HG03095 (cell line): ENCODE data around the gene AGAP1.

ENCODE experiments used
- ATAC-seq: cut with Tn5 transposase; IDR thresholded peaks from one replicate; pipeline ENCODE4 v1.9.1; 2021; ENCODE audit warnings: moderate library complexity; ENCODE audit not compliant: unreplicated experiment

AGAP1 gene

DNA sequence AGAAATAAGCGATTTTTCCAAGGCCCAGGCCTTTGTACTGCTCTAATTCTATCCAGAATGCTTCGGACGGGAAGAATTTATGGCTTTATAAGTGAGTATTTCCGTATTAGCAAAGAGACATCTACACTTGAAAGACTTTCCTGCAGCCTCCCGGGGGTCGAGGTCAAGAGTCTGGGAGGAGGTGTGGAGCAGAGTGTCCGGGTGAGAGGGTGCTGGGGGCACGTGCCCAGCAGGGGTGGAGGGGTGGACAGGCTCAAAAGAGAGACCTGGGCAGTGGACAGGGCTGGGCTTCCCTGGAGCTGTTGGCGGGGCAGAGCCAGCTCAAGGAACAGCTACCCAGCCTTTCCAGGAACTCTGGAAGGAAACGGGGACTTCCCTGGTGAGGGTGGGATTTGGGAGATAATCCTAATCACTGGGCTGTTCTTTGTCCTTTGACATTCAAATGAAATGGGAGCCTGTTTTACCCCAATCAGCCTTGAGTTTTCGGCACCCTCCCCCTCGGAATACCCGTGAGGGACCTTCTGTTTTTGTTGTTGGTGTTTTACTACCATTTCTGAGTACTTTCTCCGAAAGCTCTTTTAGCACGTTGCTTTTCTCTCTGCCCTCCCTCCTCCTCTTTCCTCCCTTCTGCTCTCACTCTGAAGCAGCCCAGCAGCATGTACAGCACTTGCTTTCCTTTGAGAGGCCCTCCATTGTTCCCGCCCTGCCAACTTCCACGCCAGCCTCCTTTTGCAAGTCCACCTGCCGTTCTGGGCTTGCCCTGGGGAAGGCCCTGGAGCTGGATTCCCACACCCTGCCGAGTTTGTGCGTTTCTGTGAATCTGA is 164.7 kb downstream of the AGAP1 start:
- no peak for ATAC-seq

DNA sequence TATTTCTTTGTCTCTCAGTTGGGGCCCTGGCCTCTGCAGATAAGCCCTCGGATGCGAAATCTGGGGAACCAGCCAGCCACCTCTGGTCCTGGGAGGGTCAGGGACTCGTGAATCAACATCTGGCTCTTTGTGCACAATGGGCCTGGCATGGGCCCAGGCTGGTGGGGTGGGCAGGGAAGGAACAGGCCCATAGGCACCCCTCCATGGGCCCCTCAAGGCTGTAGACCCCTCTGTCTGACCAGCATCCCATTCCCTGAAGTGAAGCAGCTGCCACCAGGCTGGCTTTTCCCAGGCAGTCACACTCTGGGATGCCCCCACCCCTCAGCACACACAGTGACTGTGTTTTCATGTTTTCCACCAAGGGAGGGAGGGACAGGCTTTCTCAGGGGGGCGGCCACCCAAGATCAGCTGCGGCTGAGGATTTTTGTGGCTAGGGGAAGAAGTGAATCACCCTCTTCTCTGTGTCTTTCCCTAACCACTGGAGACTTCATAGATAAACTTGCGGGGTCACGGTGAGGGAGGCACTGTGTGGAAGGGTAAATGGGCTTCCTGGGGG is 166.0 kb downstream of the AGAP1 start:
- ATAC-seq, result no peak

DNA sequence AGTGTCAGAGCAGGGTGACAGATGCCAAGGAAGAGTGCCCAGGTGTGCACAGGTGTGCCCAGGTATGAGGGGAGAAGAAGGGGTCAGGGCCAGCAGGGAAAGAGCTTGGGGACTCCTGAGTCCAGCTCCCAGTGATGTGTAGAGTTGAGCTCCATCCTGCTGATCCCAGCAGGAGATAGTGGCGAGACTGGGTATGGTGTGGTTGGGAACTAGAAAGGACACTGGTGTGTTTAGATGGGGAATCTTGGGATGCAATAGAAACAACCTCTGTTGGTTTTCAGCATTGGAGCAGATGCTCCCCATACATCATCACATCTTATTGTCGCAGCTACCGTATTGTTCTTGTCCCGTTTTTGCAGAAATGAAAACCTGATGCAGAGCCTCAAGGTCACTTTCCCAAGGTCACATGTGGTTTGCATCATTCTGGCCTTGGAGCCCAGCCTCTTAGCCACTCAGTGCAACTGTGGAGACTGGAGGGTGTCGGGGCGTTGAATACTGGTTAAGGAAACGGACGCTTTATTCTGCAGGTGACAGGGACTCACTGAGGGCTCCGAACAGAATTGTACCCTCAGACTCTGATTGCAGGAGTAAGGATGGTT is 166.7 kb downstream of the AGAP1 start:
- ATAC-seq, result no peak

DNA sequence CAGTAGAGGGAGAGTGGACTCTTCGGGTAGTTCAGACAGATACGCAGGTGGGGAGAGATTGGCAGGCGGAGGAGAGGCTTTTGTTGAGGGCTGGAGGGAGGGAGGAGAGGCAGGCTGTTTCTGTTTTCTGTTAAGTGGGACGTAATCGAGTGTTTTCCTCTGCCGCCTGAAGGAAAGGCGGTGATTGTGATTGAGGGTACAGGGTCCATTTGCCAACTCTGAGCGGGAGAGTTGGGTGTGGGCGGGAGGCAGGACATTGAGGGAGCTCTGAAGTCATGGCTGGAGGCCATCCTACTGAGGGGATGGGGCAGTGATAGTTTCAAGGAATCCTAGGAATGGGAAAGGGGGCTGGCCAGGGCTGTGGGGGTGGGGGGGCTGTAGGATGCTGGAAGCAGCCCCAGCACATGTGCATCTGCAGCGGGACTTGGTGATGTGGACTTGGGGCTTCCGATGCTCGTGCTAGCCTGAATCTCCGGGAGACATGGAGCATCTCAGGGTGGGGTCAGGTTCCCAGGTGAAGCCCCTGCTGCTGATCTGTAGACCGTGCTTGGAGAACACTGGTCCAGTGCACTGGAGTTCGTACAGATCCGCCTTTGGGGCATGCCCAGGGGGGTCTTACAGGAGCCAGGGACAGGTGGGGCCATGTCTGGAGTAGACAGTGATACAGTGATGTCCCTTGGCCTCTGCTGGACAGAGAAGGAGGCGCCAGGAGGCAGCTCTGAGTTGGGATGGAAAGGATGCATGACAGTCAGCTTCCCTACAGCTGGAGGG is 167.5 kb downstream of the AGAP1 start:
- ATAC-seq, result no peak

DNA sequence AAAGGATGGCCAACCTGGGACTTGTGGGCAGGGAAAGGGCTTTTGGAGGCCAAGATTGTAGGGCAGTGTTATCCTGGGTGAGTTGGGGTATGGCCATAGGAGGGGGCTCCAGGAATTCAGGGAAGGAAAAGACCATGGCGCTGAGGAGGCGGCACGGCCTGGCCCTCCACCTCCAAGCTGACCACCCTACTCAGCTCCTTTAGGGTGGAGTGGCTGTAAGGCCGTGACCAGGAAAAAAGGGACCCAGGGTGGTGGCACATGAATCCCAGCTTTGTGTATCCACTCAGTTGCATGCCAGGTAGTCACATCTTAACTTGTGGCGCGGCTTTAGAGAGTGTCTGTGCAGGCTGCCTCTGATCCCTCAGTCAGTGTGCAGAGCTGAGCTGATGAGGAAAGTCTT is 168.1 kb downstream of the AGAP1 start:
- ATAC-seq, result no peak

DNA sequence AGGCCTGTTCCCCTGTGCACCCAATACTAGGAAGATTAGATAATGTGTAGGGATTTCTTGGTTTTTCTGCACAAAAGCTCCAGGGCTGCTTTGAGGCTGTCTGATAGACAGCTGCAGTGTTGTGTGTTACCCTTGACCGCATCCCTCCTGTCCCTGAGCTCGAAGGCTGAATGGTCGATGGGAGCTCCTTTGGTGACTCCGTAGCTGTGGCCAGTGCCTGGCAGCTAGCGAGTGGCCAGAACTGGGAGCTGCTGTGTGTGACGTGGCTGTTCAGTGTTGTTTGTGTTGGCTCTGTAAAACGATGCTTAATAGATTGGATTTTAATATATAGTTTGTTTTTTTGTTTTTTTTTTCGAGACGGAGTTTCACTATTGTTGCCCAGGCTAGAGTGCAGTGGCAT is 170.0 kb downstream of the AGAP1 start:
- ATAC-seq, result no peak

DNA sequence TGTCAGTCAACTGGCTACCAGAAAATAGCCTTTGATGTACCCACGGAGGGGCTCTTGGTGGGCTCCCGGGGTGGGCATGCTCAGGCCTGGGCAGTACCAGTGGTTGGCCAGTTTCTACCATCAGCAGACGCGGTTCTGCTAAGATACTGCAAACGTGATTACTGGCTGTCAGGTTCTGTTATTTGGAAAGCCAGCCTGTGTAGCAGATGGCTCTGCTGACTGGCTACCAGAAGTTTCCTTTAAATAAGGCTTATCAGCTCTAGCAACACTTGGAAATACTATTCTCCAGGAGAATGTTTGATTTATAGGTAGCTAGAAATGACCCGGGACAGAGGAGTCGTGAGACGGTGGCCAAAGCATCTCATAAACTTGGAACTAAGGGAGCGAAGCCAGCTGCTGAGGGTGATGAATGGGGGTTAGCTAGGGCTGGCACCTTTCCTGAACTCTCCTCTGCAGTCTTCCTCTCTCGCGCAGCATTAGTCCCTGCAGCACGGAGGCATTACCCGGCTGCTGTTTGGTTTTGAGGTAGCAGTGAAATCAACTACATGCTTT is 171.9 kb downstream of the AGAP1 start:
- no peak for ATAC-seq

DNA sequence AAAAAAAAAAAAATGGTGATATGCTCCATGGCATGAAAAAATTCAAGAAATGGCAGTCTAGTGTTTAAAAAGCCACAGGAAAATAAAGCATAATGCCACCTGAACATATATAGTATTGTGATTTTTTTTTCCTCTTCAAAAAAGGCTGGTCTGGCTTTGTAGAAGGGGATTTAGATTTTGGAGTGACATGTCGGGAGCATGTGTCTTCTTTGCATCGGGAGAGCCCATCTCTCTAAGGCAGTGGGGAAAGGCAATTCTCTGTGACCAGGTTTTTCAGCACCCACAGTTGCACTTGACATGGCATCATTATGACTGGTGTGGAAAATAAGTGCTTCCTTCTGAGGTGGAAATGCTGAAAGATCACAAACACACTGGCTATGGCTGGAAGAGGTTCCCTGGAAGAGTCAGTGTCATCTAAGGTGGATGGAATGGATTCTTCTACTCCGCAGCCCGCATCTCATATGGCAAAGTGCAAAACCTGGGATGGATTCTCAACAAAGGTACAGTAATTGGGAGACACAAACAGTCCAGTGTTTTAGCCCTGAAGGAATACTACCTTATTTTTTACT is 172.5 kb downstream of the AGAP1 start:
- ATAC-seq, result no peak

DNA sequence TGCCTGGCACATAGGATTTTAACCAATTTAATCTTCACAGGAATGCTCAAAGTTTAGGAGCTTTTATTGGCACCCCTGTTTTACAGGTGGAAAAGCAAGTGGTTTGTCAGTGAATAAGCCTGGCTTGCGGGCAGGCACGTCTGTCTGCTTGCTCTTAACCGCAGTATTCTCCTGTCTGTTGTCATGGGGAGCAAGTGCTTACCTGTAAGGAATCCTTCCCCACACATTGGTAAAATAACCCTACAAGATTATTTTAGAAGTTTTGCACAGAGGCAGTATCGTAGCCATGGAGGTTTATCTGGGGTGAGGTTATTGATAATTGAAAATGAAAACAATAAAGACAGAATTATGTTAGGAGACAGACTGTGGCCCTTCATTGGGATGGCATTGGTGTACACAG is 174.9 kb downstream of the AGAP1 start:
- ATAC-seq, result no peak

DNA sequence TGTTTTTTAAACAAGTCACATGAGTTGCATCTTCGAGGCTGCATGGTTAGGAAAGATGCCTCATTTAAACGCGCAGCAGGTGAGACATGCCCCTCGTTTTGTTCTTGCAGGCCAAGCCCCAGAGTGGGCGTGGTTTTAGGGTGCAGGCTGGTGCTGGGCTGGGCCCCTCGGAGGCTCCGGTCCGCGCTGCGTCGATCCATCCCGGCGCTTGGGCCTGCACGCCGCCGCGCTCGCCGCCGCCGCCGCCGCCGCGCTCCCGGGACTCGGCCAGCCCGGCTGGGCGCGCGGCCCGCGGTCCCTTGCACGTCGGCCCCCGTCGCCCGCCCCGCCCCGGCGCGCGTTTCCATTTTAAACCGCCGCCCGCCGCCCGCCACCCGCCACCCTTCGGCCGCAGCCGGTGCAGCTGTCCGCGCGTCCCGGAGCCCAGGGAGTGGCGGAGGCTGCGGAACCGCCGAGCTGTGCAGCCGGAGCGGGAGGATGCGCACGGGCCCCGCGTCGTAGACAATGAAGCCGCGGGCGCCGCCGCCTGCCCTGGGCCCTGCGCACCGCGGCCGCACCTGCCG is 175.5 kb downstream of the AGAP1 start:
- ATAC-seq, result no peak

DNA sequence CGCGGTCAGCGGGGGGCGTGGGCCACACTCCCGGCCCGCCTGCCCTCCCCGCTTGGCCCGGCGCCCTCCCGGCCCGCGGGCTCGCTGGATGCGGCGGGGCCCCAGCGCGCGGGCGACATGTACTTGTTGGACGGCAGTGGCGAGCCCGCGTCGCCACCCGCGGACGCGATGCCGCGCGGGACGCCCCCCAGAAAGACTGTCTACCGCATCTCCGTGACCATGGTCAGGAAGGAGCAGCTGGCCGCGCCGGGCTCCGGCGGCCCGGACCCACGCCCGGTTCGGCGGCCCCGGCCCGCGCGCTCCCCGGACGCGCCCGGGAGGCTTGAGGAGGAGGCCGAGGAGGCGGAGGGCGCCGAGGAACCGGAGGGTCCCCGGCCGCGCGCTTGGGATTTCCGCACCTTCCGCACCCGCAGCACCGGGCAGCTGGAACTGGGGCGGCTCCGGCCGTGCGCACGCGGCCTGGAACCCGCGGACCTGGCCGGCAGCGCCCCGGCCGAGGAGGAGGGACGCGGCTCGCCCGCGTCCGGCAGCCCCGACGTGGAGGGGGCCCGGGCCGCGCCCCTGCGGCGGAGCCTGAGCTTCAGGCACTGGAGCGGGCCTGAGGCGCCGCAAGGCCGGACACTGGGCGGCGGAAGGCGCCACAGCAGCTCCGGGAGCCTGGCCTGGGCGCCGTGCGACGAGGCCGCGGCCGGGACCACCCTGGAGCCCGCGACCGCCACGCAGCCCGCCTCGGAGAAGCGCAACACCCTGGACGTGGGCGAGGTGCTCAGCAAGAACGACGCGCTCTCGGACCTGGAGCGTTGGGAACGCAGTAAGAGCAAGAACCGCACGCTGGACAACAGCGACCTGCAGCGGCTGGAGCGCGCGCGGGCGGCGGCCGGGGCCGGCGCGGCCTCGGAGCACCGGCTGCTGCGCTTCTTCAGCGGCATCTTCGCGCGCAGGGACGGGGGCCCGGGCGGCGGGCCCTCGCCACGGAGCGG is 176.4 kb downstream of the AGAP1 start:
- ATAC-seq, result no peak

DNA sequence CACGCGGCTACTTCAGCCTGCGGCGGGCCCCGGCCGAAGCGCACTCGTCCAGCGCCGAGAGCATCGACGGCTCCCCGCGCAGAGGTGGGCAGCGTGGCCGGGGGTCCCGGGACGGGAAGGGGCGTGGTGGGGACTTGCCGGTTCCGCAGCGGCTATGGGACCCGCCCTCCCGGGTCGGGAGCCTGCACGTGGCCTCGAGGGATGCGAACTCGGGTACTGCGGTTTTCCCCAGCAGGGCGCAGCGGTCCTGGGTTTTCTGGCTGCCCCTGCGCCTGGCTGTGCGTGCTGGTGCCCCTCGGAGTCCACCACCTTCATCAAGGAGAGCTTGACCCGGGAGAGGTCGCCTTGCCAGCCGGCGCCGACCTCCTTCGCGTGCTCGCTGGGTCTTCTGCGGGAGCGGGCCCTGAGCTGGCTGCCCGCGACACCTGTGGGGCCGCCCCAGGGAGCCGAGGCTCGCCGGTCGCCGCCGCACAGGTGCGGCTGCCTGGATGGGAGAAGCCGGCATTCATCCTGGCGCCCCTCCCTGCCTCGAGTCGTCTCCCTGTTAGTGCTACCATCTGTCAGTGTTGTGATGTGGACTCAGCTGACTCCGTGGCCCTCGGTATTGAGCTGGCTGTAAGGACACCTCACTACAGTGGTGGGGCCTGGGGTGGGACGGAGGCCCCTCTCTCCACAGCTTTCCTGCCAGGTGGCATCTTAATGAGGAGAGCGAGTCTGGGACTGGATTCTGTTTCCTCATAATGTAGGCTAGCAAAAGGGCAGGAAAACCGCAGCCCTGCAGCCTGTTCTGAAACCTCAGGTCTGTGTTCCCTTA is 177.3 kb downstream of the AGAP1 start:
- ATAC-seq, result no peak

DNA sequence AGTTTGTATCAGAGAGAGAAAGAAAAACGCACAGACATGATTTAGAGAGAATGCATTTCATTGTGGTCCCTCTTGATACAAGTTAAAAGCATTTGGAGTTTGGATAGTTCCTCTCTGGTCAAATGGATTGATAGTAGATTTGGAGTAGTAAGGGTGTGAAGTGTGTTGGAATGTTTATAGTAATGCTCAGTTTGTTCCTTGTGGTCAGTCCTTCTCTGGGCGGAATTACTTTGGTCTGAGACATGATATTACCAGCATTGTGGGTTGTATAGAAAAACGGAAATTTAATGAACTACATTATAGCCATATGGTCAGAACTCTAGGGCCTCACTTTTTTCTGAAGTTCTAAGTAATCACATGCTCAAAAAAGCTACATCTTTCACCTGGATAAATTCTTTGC is 178.9 kb downstream of the AGAP1 start:
- ATAC-seq, result no peak

DNA sequence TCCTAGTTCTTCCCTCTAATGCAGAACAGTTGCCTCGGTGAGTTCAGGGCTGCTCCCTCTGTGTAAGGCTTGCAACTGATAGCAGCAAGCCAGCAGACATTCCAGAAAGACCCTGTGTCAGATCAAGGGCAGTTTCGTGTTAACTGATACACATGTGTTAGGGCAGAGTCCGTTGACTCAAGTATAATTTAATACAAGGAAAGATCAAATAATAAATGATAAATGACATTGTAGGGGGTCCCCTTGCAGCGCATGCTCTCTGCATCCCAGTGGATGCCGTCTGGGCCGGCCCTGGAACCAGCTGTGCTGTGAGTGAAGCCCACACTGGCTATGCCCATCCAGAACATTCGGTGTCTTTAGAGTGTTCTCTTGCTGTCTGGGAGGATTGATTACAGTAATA is 180.3 kb downstream of the AGAP1 start:
- ATAC-seq, result no peak

DNA sequence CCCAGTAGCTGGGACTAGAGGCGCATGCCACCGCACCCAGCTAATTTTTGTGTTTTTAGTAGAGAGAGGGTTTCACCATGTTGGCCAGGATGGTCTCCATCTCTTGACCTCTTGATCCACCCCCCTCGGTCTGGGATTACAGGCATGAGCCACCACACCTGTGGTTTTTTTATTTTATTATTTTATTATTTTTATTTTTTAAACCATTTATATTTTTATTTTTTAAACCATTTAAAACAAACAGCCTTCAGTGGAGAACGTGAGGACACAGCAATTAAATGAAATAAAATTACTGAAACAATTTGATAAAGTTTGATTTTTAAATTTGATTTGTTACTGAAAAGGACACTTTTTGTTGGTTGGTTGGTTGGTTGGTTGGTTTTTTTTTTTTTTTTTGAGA is 181.0 kb downstream of the AGAP1 start:
- ATAC-seq, result no peak

DNA sequence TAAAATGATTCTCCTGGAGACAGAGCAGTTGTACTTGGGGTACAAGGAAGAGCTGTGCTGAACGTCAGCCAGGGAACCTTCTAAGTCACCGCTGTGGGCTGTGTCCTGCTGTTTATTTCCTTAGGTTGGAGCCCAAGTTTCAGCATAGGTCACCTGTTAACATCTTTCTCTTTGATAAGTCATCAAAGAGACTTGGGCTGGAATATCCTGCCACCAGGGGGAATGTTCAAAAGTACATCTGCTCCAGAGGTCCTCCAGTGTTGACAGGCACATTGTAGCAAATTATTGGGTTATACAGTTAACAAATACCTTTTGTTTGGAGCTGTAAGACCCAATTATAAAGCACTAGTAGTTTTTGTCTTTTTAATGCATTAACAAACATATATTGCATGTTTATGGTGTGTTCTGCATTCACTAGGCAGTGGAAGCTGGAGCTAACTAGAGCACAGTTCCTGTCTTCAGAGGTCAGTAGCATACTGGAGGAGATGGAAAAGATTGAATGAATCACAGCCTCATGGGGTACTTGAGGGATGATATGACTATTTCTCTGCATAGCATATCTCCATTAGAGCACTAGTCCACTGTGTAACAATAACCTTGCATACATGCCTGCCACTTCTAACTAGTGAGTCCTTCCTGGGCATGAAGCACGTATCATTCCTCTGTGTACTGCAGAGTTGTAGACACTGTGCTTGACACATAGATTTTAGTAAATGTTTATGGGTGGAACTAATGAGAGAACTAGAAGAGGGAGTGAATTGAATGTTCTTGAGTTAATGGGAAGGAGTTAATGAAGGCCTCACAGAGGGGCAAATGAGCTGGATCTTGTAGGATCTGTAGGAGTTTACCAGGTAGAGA is 182.1 kb downstream of the AGAP1 start:
- no peak for ATAC-seq

DNA sequence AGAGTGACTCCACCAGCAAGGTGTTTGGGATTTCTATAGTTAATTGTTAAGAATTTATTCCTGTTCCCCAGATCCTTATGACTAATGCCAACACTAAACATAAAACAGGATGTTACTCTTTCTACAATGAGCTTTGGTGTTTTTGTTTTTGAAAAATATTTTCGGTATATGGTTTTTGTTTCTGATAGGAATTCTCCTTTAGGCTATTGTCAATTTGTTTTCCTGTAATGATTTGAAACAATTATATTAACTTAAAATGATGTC is 182.6 kb downstream of the AGAP1 start:
- ATAC-seq, result no peak

DNA sequence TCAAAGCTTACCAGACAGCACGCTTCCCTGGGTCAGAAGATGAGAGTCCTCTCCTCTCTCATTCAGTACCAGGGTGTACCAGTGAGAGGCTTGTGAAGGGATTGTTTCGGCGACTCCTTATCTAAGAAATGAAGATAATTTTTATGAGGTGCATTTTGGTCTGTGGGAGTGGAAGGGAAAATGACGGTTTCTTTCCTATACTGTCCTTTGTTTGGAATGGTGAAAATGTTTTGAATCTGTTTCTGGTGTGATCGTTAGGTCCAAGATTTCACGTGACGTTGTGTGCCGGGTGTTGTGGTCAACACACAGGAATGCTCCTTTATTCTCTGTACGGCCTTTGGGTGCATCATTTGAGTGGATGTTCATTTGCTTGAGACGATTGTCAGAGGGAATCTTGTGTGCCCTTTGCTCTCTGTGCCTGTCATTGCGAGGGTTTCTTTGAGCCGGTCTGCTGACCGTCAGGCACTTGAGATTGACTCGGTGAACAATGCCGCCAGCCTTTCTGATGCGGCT is 183.5 kb downstream of the AGAP1 start:
- no peak for ATAC-seq
